Mucosa of descending colon (tissue), 3 donors: ENCODE data around the gene LACTBL1. TPM values are rescaled to one million over a fixed set of nuclear protein-coding genes. Genes with fewer than 3 reads are reported as not detected.

Experiments
- ATAC-seq: fragments of 200-7000 bp; cut with Tn5 transposase; one replicate; pipeline ENCODE4 v1.9.1; 2020; ENCODE audit warnings: mild to moderate bottlenecking, moderate library complexity
- DNase-seq, 3 donors: peaks; one replicate each; pipeline ENCODE4 v3.0.0-alpha.2; 2020
- H3K36me3 ChIP-seq: fragments of 200-600 bp; one replicate; pipeline ENCODE4 v1.8.0; 2021; ENCODE audit warnings: low read depth, mild to moderate bottlenecking
- H3K4me1 ChIP-seq: fragments of 200-600 bp; one replicate; pipeline ENCODE4 v1.8.0; 2021; ENCODE audit warnings: low read depth, mild to moderate bottlenecking
- H3K4me3 ChIP-seq: fragments of 200-600 bp; one replicate; pipeline ENCODE4 v1.8.0; 2021; ENCODE audit warnings: mild to moderate bottlenecking
- H3K9me3 ChIP-seq: fragments of 200-600 bp; one replicate; pipeline ENCODE4 v1.8.0; 2021; ENCODE audit warnings: mild to moderate bottlenecking
- intact Hi-C, 2 donors: fragments of 100-400 bp; cut with DNase I in 1 of 2; cut with micrococcal nuclease in 1 of 2; formaldehyde crosslinking; loops; one replicate each; pipeline versions ENCODE4 v1.11.0 to v1.11.1; 2022; cut with DNase I, micrococcal nuclease
- total RNA-seq, 3 donors: library from RNA; stranded (reverse); fragmentation: NEBNext Ultra II Directional in 2 of 3; extraction: Animal tissue kit (Norgen Biotek cat#: 25700) in 2 of 3; gene quantifications; one replicate each; pipeline versions ENCODE4 v1.2.1 to v1.2.4, GENCODE V29; 2021 to 2023
- TF ChIP-seq, protein P1 (sequence below): fragments of 200-600 bp; IDR thresholded peaks from one replicate; pipeline ENCODE4 v1.8.0; 2022; ENCODE audit warnings: antibody characterized with exemption, mild to moderate bottlenecking
- donor health status: DM: no; HTN: no; CAD: no; lungs with moderate emphysema.
- donor health status: DM: no; HTN: no; CAD: no.
- donor health status: DM: no; HTN: yes; CAD: no.

Gene LACTBL1
- total RNA-seq, 3 donors from 2014 or later: not detected

DNA sequence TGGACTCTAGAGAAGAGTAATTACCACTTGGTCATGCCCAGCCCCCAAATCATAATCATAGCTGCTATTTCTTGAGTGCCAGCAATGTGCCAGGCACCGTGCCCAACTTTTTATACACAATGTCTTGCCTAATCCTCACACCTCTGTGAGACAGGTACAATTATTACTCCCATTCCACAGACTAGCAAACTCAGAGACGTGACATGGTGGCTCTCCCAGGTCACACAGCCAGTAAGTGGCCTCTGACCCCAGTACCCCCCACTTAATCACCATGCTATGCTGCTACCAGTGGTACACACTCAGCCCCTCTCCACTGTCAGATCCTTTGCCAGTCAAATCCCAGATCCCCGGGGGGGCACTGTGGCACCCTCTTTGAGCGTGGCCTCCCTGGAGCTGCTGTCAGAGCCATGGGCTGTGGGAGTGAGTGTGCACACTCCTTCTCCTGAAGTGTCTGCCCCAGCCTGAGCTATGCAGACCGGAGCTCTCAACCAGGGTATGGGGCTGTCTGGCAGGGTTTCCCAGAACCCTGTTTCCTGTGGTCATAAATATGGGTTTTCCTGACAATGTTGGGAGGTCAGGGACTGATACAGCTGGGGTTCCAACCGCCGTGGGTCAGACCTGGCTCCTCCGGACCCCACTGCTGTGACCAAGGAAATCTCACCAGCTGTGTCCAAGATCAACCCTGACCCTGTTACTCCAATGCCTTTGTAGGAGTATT is 51.8 kb downstream of the LACTBL1 start:
- no peaks in the 10 kb centered on the region for H3K9me3 ChIP-seq
- no peak overlapping the region for H3K4me3 ChIP-seq
- intact Hi-C loops: no loop called here
- DNase-seq (no peak), ATAC-seq (no peak)
- TF ChIP-seq, protein P1, sequence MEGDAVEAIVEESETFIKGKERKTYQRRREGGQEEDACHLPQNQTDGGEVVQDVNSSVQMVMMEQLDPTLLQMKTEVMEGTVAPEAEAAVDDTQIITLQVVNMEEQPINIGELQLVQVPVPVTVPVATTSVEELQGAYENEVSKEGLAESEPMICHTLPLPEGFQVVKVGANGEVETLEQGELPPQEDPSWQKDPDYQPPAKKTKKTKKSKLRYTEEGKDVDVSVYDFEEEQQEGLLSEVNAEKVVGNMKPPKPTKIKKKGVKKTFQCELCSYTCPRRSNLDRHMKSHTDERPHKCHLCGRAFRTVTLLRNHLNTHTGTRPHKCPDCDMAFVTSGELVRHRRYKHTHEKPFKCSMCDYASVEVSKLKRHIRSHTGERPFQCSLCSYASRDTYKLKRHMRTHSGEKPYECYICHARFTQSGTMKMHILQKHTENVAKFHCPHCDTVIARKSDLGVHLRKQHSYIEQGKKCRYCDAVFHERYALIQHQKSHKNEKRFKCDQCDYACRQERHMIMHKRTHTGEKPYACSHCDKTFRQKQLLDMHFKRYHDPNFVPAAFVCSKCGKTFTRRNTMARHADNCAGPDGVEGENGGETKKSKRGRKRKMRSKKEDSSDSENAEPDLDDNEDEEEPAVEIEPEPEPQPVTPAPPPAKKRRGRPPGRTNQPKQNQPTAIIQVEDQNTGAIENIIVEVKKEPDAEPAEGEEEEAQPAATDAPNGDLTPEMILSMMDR: no peak
- no peaks in the 10 kb centered on the region for H3K36me3 ChIP-seq
- H3K4me1 ChIP-seq: no peaks in the 10 kb centered on the region

DNA sequence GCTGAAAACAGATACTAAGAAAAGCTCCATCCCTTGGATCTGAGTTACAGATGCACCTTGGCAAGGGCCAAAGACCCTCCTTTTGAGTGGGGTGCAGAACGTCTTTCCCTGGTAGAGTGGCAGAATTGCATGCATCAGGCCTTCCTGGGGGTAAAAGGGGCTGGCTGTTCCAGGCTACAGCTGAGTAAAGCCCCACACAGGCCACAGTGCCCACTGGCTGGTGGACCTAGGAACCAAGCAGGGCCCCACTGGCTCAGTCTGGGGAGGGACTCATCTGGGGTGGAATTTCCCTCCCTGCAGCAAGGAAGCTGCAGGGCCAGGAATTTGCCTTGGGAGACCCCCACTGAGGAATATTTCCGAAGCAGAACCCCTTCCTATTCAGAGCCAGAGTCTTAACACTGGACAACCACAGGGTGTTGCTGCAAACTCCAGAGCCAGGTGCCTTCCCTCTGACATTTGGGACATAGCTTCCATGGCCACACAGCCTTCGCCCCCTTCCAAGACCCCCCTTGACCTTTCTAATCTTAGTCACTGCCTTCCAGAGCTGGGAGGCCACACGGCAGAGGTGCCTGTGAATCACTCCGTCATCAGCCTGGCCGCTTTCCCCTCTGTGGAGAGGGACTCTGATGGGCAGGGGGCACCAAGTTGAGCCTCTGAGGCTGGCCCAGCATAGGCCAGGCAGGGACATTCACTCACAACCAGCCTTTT is 52.5 kb downstream of the LACTBL1 start:
- Histone ChIP-seq H3K4me3 (no peak overlapping the region), H3K9me3 (no peaks in the 10 kb centered on the region), H3K36me3 (no peaks in the 10 kb centered on the region), H3K4me1 (no peaks in the 10 kb centered on the region)
- TF ChIP-seq, protein P1: no peak
- intact Hi-C loops: no loop called here
- DNase-seq (no peak), ATAC-seq (no peak)

DNA sequence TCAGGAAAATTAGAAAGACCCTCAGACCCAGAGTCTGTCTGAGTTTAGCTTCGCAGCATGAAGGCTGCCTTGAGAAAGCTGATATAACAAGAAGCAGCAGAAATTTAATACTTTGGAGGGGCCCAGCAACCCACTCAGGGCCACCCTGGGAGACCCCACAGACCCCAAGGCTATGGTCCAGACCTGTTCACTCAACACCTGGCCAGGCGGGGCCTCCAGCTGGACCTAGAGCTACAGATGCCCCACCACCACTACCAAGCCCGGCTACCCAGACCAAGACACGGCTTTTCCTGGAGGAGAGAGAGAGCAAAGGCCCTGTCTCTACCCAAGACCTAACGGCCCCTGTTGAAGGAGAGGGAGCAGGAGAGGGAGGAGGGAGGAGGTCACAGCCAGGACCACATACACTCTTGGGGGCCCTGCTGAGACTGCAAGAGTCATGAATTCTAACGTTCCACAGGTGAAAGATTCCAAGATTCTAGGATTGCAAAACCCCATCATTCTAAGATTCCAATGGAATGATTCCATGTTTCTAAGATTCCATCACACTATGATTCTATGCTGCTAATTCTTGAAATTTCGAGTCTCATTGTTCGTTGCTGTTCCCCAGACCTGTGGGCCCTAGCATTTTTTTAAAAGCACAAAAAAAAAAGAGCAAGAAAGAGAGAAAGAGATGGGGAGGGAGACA is 53.2 kb downstream of the LACTBL1 start:
- intact Hi-C loops: no loop called here
- no peak for DNase-seq

DNA sequence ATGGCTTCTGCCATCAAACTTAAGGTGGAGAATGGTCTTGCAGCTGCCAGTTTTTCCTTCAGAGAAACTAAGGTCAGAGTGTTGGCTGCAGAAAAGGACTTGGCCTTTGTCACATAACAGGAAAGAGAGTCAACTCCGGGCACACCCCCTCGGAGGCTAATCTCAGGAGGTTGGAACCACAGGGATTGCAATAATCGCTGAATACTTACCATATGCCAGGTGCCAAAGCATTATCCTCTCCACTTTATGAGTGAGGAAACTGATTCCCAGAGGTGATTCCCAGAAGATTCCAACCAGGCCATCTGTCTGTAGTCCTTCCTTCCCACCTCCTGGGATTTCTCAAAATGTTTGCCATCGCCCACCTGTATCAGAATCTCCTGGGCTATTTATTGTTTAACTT is 54.0 kb downstream of the LACTBL1 start:
- TF ChIP-seq, protein P1: no peak
- no peaks in the 10 kb centered on the region for H3K9me3 ChIP-seq
- H3K36me3 ChIP-seq: no peaks in the 10 kb centered on the region
- ATAC-seq (no peak), DNase-seq (no peak)
- intact Hi-C loops: no loop called here
- no peak overlapping the region for H3K4me3 ChIP-seq
- no peaks in the 10 kb centered on the region for H3K4me1 ChIP-seq

More for the DNA sequence above, 53.2 kb downstream of the LACTBL1 start:
- TF ChIP-seq, protein P1: no peak
- no peaks in the 10 kb centered on the region for H3K9me3 ChIP-seq
- H3K4me1 ChIP-seq: no peaks in the 10 kb centered on the region
- no peak for ATAC-seq
- no peaks in the 10 kb centered on the region for H3K36me3 ChIP-seq
- H3K4me3 ChIP-seq: no peak overlapping the region

DNA sequence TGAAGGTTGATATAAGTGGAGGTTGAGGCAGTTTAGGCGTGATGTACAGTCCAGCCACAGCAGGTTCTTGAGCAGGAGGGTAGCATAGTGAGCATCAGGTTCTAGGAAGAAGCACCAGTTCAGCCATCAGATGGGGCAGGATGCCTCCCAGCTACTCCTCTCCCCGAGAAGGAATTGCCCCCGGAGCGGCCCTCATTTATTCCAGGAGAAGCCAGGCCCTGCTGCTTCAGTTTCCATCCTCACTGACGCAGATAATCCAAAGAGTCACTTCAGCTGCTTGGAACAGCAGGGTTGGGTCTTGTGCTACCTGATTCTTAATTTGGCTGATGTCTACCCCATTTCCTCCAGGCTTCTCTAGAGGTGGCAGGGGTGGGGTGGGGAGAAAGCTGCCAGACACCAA is 54.7 kb downstream of the LACTBL1 start:
- Histone ChIP-seq H3K4me1 (no peaks in the 10 kb centered on the region), H3K36me3 (no peaks in the 10 kb centered on the region), H3K9me3 (no peaks in the 10 kb centered on the region), H3K4me3 (no peak overlapping the region)
- intact Hi-C loops: no loop called here
- TF ChIP-seq, protein P1: no peak
- DNase-seq (no peak), ATAC-seq (no peak)
